Activated T-cell treated with anti-CD3 and anti-CD28 coated beads, Interleukin-2, amount 50 U/mL, for 24 hours (primary cell): ENCODE measurements around the gene PDZD8.
"Not testable (repeated sequence)": the region's sequence is repeated elsewhere in the genome, so short reads cannot be mapped to it uniquely, and the experiment has no call there.

Experiments used
- DNase-seq: peaks from one replicate; pipeline ENCODE4 v3.0.0-alpha.2; 2020
- H3K27ac Mint-ChIP-seq: 2 replicates; pipeline ENCODE4 v1.8.0; 2020; ENCODE audit warnings: mild to moderate bottlenecking, mixed read lengths
- H3K27me3 Mint-ChIP-seq: 2 replicates; pipeline ENCODE4 v1.8.0; 2020; ENCODE audit warnings: mixed read lengths
- H3K36me3 Mint-ChIP-seq: 2 replicates; pipeline ENCODE4 v1.8.0; 2020; ENCODE audit warnings: low read depth, mixed read lengths
- H3K4me1 Mint-ChIP-seq: 2 replicates; pipeline ENCODE4 v1.8.0; 2020; ENCODE audit warnings: low read depth, mixed read lengths
- H3K4me3 Mint-ChIP-seq: 2 replicates; pipeline ENCODE4 v1.8.0; 2020; ENCODE audit warnings: mild to moderate bottlenecking, moderate library complexity, mixed read lengths
- H3K9me3 Mint-ChIP-seq: 2 replicates; pipeline ENCODE4 v1.8.0; 2020; ENCODE audit warnings: mixed read lengths

The PDZD8 gene

DNA sequence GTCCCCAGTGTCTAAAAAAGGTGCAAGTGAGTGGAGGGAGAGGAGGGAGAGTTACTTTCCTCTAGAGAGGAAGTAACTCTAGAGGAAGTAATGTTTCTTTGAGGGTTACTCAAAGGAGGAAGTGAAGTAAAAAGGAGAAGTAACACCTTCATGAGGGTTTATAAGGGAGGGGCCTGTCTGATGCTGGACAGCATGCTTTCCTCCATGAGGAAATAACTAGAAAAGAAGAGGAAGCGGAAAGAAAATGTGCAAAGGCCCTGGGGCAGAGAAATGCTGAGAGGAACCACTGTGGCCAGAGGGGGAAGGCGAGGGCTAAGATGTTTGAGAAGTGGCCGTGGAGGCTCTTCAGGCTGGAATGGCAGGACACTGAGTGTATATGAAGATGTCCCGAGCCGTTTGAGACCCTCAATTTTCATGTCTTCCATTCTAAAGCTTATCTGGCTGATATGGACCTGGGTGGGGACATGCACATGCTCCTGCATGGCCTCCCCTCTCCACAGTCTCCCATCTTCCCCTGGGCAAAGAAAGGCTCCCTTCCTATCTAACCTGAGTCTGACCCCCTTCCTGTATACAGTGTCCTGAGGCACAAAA, 137.7 kb downstream of the PDZD8 start:
- no peak for DNase-seq
- H3K9me3 Mint-ChIP-seq, result no peaks in the 10 kb centered on the region
- peaks cover 40% of the 10 kb centered on the region for H3K27me3 Mint-ChIP-seq
- no peaks in the 10 kb centered on the region for H3K36me3 Mint-ChIP-seq
- no peak overlapping the region for H3K4me3 Mint-ChIP-seq
- no peak overlapping the region for H3K27ac Mint-ChIP-seq
- H3K4me1 Mint-ChIP-seq, result peaks cover 4% of the 10 kb centered on the region

DNA sequence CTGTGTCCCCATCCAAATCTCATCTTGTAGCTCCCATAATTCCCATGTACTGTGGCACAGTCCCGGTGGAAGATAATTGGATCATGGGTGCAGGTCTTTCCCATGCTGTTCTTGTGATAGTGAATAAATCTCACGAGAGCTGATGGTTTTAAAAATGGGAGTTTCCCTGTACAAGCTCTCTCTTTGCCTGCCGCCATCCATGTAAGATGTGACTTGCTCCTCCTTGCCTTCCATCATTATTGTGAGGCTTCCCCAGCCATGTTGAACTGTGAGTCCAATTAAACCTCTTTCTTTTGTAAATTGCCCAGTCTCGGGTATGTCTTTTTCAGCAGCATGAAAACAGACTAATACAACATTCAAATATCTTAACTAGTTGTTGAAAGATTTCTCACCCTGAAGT, 145.1 kb downstream of the PDZD8 start:
- H3K4me3 Mint-ChIP-seq, H3K36me3 Mint-ChIP-seq, H3K9me3 Mint-ChIP-seq, H3K27ac Mint-ChIP-seq, H3K4me1 Mint-ChIP-seq, DNase-seq: not testable (repeated sequence)
- H3K27me3 Mint-ChIP-seq, result peaks cover 60% of the 10 kb centered on the region

DNA sequence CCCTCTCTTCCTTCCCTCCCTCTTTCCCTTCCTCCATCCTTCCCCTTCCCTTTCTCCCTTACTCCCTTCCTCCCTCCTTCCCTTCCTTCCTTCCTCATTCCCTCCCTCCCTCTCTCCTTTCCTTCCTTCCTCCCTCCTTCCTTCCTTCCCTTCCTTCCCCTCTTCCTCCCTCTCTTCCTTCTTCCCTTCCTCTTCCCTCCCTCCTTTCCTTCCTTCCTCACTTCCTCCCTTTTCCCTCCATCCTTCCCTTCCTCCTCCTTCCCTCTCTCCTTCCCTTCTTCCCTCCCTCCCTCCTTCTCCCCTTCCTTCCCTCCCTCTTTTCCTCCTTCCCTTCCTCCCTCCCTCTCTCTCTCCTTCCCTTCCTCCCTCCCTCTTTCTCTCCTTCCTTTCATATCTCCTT, 147.0 kb downstream of the PDZD8 start:
- no peak overlapping the region for H3K4me3 Mint-ChIP-seq
- H3K27me3 Mint-ChIP-seq, result peaks cover 56% of the 10 kb centered on the region
- H3K36me3 Mint-ChIP-seq, result no peaks in the 10 kb centered on the region
- no peak for DNase-seq
- no peak overlapping the region for H3K27ac Mint-ChIP-seq
- H3K9me3 Mint-ChIP-seq, result no peaks in the 10 kb centered on the region
- no peaks in the 10 kb centered on the region for H3K4me1 Mint-ChIP-seq
